Activated CD8-positive, alpha-beta memory T cell treated with anti-CD3 and anti-CD28 coated beads for 1 hour (primary cell): ENCODE results near the gene CDC6.

Source experiments
- DNase-seq, 2 donors: peaks; one replicate each; pipeline ENCODE4 v3.0.0-alpha.2; 2020; ENCODE audit warnings: low read depth in 1 of 2; ENCODE audit errors: extremely low read depth in 1 of 2

Gene CDC6

GRCh38 chr17:40287494-40288369 lies at the start of gene CDC6:
TSS of gene CDC6 (plus strand) at chr17:40287879. CDS start at chr17:40289421, 1,542 bp downstream.
- peak; percentile 94 to 97 for DNase-seq

- no peak for DNase-seq
These were observed 46.3 kb upstream of the CDC6 start for GRCh38 chr17:40241252-40241834.

- DNase-seq: no peak
These were observed 44.9 kb upstream of the CDC6 start for GRCh38 chr17:40242774-40243173.

GRCh38 chr17:40243761-40244160 lies 43.9 kb upstream of the CDC6 start:
- no peak for DNase-seq

GRCh38 chr17:40244255-40244654 lies 43.4 kb upstream of the CDC6 start:
- no peak for DNase-seq

- no peak for DNase-seq
These were observed 39.7 kb upstream of the CDC6 start for GRCh38 chr17:40247926-40248495.

GRCh38 chr17:40248507-40248906 lies 39.2 kb upstream of the CDC6 start:
- no peak for DNase-seq

- no peak for DNase-seq
These were observed 36.1 kb upstream of the CDC6 start for GRCh38 chr17:40251576-40251975.

GRCh38 chr17:40253565-40253964 lies 34.1 kb upstream of the CDC6 start:
- DNase-seq: no peak

- no peak for DNase-seq
These were observed 28.2 kb upstream of the CDC6 start for GRCh38 chr17:40259505-40259904.

- no peak for DNase-seq
These were observed 27.2 kb upstream of the CDC6 start for GRCh38 chr17:40260528-40260927.

- DNase-seq: no peak
These were observed 23.1 kb upstream of the CDC6 start for GRCh38 chr17:40264458-40265185.

- no peak for DNase-seq
These were observed 22.3 kb upstream of the CDC6 start for GRCh38 chr17:40265337-40265736.

GRCh38 chr17:40266882-40267281 lies 20.8 kb upstream of the CDC6 start:
- no peak for DNase-seq

GRCh38 chr17:40268141-40268712 lies 19.5 kb upstream of the CDC6 start:
- no peak for DNase-seq

- DNase-seq: no peak
These were observed 9.3 kb upstream of the CDC6 start for GRCh38 chr17:40278414-40278813.

GRCh38 chr17:40279402-40279801 lies 8.3 kb upstream of the CDC6 start:
- DNase-seq: no peak

- no peak for DNase-seq
These were observed 6.0 kb upstream of the CDC6 start for GRCh38 chr17:40281663-40282062.

GRCh38 chr17:40283662-40284061 lies 4.0 kb upstream of the CDC6 start:
- DNase-seq: no peak

- DNase-seq: no peak
These were observed 3.5 kb upstream of the CDC6 start for GRCh38 chr17:40284085-40284713.

- no peak for DNase-seq
These were observed 1.2 kb upstream of the CDC6 start for GRCh38 chr17:40286473-40286872.
